K562 (cell line): ENCODE measurements around the gene TMEM158. TPM values are rescaled to one million over a fixed set of nuclear protein-coding genes. Genes with fewer than 3 reads are reported as not detected.
A peak's percentile ranks its signal among the peaks of the same experiment; 100 is the strongest.

Source experiments
- BACH1 ChIP-seq: fragments of 200-800 bp; sonication (Bioruptor generic); IDR thresholded peaks from 2 replicates; pipeline ENCODE4 v1.6.1; 2016; ENCODE audit warnings: missing genetic modification characterization, missing compliant biosample characterization
- CBX1 ChIP-seq: sonication (generic); IDR thresholded peaks from 2 replicates; pipeline ENCODE4 v1.6.1; 2016; ENCODE audit warnings: antibody characterized with exemption, low read depth, mild to moderate bottlenecking
- CEBPB ChIP-seq: fragments of 450-650 bp; IDR thresholded peaks from 2 replicates; pipeline ENCODE4 v1.6.1; 2016; ENCODE audit warnings: missing genetic modification characterization, missing compliant biosample characterization
- FOSL1 ChIP-seq: fragments of 200-800 bp; sonication (Bioruptor generic); conservative IDR thresholded peaks from 2 replicates; pipeline ENCODE4 v1.6.1; 2016; ENCODE audit warnings: missing genetic modification characterization, missing compliant biosample characterization
- JUN ChIP-seq, 2 experiments: sonication (generic) in 1 of 2; formaldehyde crosslinking in 1 of 2; IDR thresholded peaks; 2 replicates each; pipeline versions ENCODE4 v1.6.1 to v1.8.0; 2012 to 2022; ENCODE audit warnings: borderline replicate concordance in 2 of 2, mild to moderate bottlenecking in 2 of 2, improper control_type of control experiment in 1 of 2, low read depth in 1 of 2, low read length in 1 of 2, missing genetic modification reagents in 1 of 2
- PCBP2 ChIP-seq: fragments of 200-400 bp; formaldehyde crosslinking; IDR thresholded peaks from 2 replicates; pipeline ENCODE4 v1.6.1; 2018; ENCODE audit warnings: low read length, low read depth, mild to moderate bottlenecking, moderate library complexity; ENCODE audit not compliant: poor library complexity, severe bottlenecking
- PHF20 ChIP-seq: fragments of 450-650 bp; IDR thresholded peaks from 2 replicates; pipeline ENCODE4 v1.6.1; 2018; ENCODE audit not compliant: partially characterized antibody
- RBM34 ChIP-seq: fragments of 200-400 bp; formaldehyde crosslinking; IDR thresholded peaks from 2 replicates; pipeline ENCODE4 v1.6.1; 2018; ENCODE audit warnings: low read length, borderline replicate concordance; ENCODE audit not compliant: insufficient read depth
- SMARCA4 ChIP-seq: fragments of 450-650 bp; IDR thresholded peaks from 2 replicates; pipeline ENCODE4 v1.6.1; 2016
- SMARCC2 ChIP-seq: fragments of 450-650 bp; IDR thresholded peaks from 2 replicates; pipeline ENCODE4 v1.6.1; 2017; ENCODE audit warnings: antibody characterized with exemption, moderate library complexity, mild to moderate bottlenecking, low read depth
- TCF7 ChIP-seq: sonication (generic); IDR thresholded peaks from 2 replicates; pipeline ENCODE4 v1.6.1; 2016; ENCODE audit warnings: antibody characterized with exemption, borderline replicate concordance
- TEAD1 ChIP-seq, 2 experiments: fragments of 450-650 bp in 1 of 2; sonication (generic) in 1 of 2; formaldehyde crosslinking; IDR thresholded peaks; 2 replicates each; pipeline versions ENCODE4 v1.4.0 to v1.8.0; 2020 to 2022; ENCODE audit warnings: mild to moderate bottlenecking in 2 of 2, missing genetic modification reagents in 1 of 2
- TEAD4 ChIP-seq, 2 experiments: sonication (generic) in 1 of 2; formaldehyde crosslinking in 1 of 2; IDR thresholded peaks; 2 replicates each; pipeline versions ENCODE4 v1.6.1 to v1.8.0; 2012 to 2022; ENCODE audit warnings: borderline replicate concordance in 1 of 2, inconsistent platforms in 1 of 2, low read length in 1 of 2, mild to moderate bottlenecking in 1 of 2, missing genetic modification reagents in 1 of 2
- XRCC3 ChIP-seq: fragments of 450-650 bp; IDR thresholded peaks from 2 replicates; pipeline ENCODE4 v1.6.1; 2017; ENCODE audit warnings: mild to moderate bottlenecking, moderate library complexity
- YY1 ChIP-seq, 3 experiments: IDR thresholded peaks; 2 replicates each; pipeline ENCODE4 v1.6.1; 2011; ENCODE audit warnings: low read length in 2 of 3, mild to moderate bottlenecking in 2 of 3, moderate library complexity in 2 of 3, borderline replicate concordance in 1 of 3, control low read depth in 1 of 3, low read depth in 1 of 3; ENCODE audit not compliant: insufficient read depth in 3 of 3, insufficient replicate concordance in 2 of 3, control insufficient read depth in 1 of 3, insufficient read length in 1 of 3; ENCODE audit errors: extremely low read depth in 1 of 3
- ZEB2 ChIP-seq: fragments of 450-650 bp; IDR thresholded peaks from 2 replicates; pipeline ENCODE4 v1.6.1; 2016
- ZNF408 ChIP-seq: fragments of 250-450 bp; sonication (Bioruptor Pico); IDR thresholded peaks from 2 replicates; pipeline ENCODE4 v1.4.0; 2020; ENCODE audit warnings: low read depth, mild to moderate bottlenecking, moderate library complexity
- polyA plus RNA-seq, 8 experiments: library from polyadenylated mRNA; depleted of rRNA in 4 of 8; stranded (reverse) in 5 of 8; unstranded in 3 of 8; fragments of >200 nt; fragmentation: Nextera tagmentation in 2 of 8; fragmentation: Illumina TruSeq in 1 of 8; extraction: Ambion mirVana in 2 of 8; extraction: Trizol in 1 of 8; gene quantifications; 2 replicates each; pipeline versions ENCODE4 v1.2.1 to v1.2.3, GENCODE V29; 2011 to 2014; ENCODE audit warnings: inconsistent platforms in 1 of 8, missing spikeins in 1 of 8
- total RNA-seq, 7 experiments: library from RNA; depleted of rRNA in 6 of 7; stranded (reverse); fragments of >200 nt in 6 of 7; fragmentation: Illumina TruSeq in 2 of 7; extraction: Trizol in 2 of 7; gene quantifications; 2 replicates each; pipeline versions ENCODE4 v1.2.1 to v1.2.3, GENCODE V29; 2011 to 2021; ENCODE audit warnings: low replicate concordance in 1 of 7
- TF ChIP-seq, protein P1 (sequence below): fragments of 250-450 bp; sonication (Bioruptor Pico); IDR thresholded peaks from 2 replicates; pipeline ENCODE4 v1.5.0; 2020; ENCODE audit warnings: mild to moderate bottlenecking
- TF ChIP-seq, protein P2 (sequence below): sonication (generic); formaldehyde crosslinking; IDR thresholded peaks from 2 replicates; pipeline ENCODE4 v1.8.1; 2023; ENCODE audit warnings: mild to moderate bottlenecking, missing genetic modification reagents
- TF ChIP-seq, protein P3 (sequence below): sonication (generic); formaldehyde crosslinking; IDR thresholded peaks from 2 replicates; pipeline ENCODE4 v1.8.1; 2023; ENCODE audit warnings: mild to moderate bottlenecking, missing genetic modification reagents

The TMEM158 gene
- total and polyA plus RNA-seq, 9 of the 15 experiments (the other 6 are each of a cell fraction or from before 2014, with no cell fraction given), result 2.2 to 46.5 (median 8.4) TPM

DNA sequence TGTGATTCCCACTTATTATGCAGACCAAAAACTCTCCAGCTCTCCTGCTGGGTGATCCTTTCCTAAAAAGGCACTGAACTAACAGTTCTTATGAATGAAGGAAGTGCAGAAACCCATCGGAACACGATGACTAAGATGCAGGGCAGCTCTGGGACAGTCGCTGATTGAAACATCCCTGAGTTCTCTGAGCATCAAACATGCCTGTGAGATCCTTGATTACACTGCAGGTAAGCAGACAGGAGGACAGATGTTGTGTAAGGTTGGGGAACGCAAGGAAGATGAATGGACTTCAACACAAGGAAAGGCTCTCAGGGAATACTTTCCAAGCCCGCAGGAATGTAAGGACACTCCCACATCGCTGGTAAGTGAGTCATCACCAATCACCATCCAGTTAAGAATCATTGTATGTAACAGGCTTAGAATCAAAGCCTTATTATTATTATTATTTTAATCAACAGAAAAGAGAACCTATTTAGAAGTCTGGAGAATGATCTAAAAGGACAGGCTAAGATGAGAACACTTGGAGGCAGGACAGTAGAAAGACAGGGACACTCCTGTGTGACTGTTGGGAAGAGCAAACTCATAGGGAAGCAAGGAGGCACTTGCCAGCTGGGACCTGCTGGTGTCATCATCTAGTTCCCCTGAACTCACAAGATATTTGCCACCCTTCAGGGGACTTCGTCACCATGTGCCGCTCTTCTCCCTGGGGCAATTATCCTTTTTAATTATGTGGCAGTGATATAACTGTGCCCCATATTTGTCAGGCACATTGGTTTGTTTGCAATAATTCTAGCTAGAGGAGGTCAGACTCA lies 26.0 kb downstream of the TMEM158 start (continued):
- 0 out of 4 replicates have a peak, but pooled peaks of 1 of the 2 experiments have one; percentile 22 for TF ChIP-seq TEAD1 (CRISPR knock-in tag; IDR thresholded peaks at IDR 0.05)
- TF ChIP-seq PCBP2, result no peak
- no peak for TF ChIP-seq SMARCC2
- no peak for TF ChIP-seq XRCC3
- TF ChIP-seq ZNF408 (CRISPR knock-in tag), result no peak
- TF ChIP-seq TCF7, result no peak
- TF ChIP-seq TEAD4 (IDR thresholded peaks at IDR 0.05; ENCODE audit: low read length), result peak; percentile 27; the same call in 1 of the 2 replicates
- no peak for TF ChIP-seq TEAD4 (CRISPR knock-in tag; IDR thresholded peaks at IDR 0.05; ENCODE audit: borderline replicate concordance)
- TF ChIP-seq, protein P1, sequence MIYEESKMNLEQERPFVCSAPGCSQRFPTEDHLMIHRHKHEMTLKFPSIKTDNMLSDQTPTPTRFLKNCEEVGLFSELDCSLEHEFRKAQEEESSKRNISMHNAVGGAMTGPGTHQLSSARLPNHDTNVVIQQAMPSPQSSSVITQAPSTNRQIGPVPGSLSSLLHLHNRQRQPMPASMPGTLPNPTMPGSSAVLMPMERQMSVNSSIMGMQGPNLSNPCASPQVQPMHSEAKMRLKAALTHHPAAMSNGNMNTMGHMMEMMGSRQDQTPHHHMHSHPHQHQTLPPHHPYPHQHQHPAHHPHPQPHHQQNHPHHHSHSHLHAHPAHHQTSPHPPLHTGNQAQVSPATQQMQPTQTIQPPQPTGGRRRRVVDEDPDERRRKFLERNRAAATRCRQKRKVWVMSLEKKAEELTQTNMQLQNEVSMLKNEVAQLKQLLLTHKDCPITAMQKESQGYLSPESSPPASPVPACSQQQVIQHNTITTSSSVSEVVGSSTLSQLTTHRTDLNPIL, result no peak
- TF ChIP-seq CEBPB (tag), result no peak
- TF ChIP-seq, protein P2, sequence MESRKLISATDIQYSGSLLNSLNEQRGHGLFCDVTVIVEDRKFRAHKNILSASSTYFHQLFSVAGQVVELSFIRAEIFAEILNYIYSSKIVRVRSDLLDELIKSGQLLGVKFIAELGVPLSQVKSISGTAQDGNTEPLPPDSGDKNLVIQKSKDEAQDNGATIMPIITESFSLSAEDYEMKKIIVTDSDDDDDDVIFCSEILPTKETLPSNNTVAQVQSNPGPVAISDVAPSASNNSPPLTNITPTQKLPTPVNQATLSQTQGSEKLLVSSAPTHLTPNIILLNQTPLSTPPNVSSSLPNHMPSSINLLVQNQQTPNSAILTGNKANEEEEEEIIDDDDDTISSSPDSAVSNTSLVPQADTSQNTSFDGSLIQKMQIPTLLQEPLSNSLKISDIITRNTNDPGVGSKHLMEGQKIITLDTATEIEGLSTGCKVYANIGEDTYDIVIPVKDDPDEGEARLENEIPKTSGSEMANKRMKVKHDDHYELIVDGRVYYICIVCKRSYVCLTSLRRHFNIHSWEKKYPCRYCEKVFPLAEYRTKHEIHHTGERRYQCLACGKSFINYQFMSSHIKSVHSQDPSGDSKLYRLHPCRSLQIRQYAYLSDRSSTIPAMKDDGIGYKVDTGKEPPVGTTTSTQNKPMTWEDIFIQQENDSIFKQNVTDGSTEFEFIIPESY (CRISPR knock-in tag), result no peak
- peak; percentile 89 for TF ChIP-seq FOSL1 (tag)
- no peak for TF ChIP-seq YY1 (IDR thresholded peaks at IDR 0.05; ENCODE audit: borderline replicate concordance in 1 of 3, control insufficient read depth in 1 of 3, extremely low read depth in 1 of 3, insufficient read depth in 3 of 3, insufficient read length in 1 of 3, insufficient replicate concordance in 2 of 3, low read depth in 1 of 3, low read length in 2 of 3)
- 0 out of 2 replicates have a peak, but pooled peaks have one; percentile 47 for TF ChIP-seq ZEB2
- TF ChIP-seq PHF20, result no peak
- TF ChIP-seq JUN (IDR thresholded peaks at IDR 0.05; ENCODE audit: borderline replicate concordance, low read depth, low read length), result peak; percentile 29; the same call in 1 of the 2 replicates
- TF ChIP-seq JUN (CRISPR knock-in tag; IDR thresholded peaks at IDR 0.05; ENCODE audit: borderline replicate concordance), result no peak
- no peak for TF ChIP-seq RBM34
- TF ChIP-seq, protein P3, sequence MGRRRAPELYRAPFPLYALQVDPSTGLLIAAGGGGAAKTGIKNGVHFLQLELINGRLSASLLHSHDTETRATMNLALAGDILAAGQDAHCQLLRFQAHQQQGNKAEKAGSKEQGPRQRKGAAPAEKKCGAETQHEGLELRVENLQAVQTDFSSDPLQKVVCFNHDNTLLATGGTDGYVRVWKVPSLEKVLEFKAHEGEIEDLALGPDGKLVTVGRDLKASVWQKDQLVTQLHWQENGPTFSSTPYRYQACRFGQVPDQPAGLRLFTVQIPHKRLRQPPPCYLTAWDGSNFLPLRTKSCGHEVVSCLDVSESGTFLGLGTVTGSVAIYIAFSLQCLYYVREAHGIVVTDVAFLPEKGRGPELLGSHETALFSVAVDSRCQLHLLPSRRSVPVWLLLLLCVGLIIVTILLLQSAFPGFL (CRISPR knock-in tag), result no peak
- peak; percentile 36; the same call in 1 of the 2 replicates for TF ChIP-seq SMARCA4
- TF ChIP-seq CBX1, result no peak
- TF ChIP-seq BACH1 (tag), result no peak
